GM19099 (cell line): Measurements from ENCODE around the gene LEPR.

Experiments used
- POLR2A ChIP-seq: IDR thresholded peaks from 3 replicates; pipeline ENCODE4 v1.6.1; 2011; ENCODE audit warnings: low read depth; ENCODE audit not compliant: insufficient read length; ENCODE audit errors: extremely low read depth

LEPR gene

GRCh38 chr1:65420590-65421350, at the start of gene LEPR, which contains the start of gene LEPROT:
Gene LEPR, plus strand, starts transcription at chr1:65420668. Its CDS starts 144,898 bp downstream, at chr1:65565566.
Gene LEPROT, plus strand, starts transcription at chr1:65420668. Its CDS starts 57 bp downstream, at chr1:65420725.
- peak; percentile 81 for TF ChIP-seq POLR2A

- no peak for TF ChIP-seq POLR2A
Measured at GRCh38 chr1:65371544-65371943, 48.9 kb upstream of the LEPR start.

GRCh38 chr1:65372557-65372956, 47.9 kb upstream of the LEPR start:
- TF ChIP-seq POLR2A = no peak

DNA sequence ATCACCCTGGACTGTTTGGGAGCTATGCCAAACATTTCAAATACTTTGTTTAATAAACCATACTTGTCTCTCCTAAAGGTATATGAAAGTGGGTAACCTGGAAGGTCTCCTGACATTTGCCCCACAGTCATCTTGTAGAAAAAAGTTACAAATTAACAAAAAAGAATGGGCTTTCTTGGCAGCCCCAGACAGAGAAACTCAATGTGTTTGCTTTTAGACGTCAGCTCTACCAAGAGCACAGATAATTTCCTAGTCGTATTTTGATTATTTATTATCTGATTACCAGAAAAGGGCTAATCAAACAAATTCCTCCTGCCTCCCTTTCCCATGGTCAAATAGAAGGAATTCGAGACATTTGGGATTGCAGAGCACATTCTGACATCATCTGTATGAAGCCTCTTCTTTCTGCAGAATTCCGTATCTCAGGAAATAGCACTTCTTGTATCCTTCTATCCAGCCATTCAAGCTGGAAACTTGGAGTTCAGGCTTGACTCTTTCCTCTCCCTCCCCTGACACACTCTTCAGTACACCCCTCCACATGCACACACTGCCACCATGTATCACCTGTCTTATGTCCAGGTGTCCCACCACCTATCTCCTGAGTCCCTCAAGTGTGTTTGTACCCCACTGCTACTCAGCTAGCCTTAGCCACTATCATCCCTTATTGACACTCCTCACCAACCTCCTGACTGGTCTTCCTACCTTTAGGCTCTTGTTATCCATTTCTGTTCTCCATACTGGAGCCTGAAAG, 42.8 kb upstream of the LEPR start:
- TF ChIP-seq POLR2A = no peak

DNA sequence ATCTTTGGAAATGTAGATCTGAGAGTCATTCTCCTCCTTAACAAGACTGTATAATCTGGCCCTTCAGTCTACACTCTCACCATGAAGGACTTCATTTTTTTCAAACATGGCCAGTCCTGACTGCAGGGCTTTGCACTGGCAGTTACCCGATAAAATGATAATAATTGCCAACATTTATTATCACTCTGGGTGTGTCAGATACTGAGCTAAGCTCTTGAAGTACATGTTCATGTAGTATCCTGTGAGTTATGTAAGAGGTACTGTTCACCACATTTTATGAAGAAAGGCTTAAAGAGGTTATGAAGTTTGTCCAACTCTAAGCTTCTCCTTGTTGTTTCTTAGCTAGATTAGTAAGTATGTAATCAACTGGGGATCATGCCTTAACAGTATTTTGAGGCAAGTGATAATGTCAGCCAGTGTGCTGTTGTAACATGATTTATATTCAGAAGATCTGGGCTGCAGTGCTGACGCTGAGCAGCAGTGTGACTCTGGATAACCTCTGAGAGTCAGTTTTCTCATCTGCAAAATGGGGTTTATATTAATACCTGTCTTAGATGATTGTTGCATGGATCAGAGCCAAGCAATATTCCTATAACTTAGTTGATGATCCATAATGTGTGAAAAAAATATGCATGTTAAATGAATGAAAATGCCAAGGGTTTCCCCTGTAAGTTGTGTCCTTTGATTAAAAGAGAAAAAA, 42.1 kb upstream of the LEPR start:
- TF ChIP-seq POLR2A = no peak

GRCh38 chr1:65386439-65386838, 34.0 kb upstream of the LEPR start:
- TF ChIP-seq POLR2A = no peak

GRCh38 chr1:65387821-65388220, 32.6 kb upstream of the LEPR start:
- TF ChIP-seq POLR2A = no peak

- no peak for TF ChIP-seq POLR2A
Measured at GRCh38 chr1:65388908-65389695, 31.4 kb upstream of the LEPR start.

- no peak for TF ChIP-seq POLR2A
Measured at GRCh38 chr1:65392497-65392896, 28.0 kb upstream of the LEPR start.

- TF ChIP-seq POLR2A = no peak
Measured at GRCh38 chr1:65393347-65393746, 27.1 kb upstream of the LEPR start.

DNA sequence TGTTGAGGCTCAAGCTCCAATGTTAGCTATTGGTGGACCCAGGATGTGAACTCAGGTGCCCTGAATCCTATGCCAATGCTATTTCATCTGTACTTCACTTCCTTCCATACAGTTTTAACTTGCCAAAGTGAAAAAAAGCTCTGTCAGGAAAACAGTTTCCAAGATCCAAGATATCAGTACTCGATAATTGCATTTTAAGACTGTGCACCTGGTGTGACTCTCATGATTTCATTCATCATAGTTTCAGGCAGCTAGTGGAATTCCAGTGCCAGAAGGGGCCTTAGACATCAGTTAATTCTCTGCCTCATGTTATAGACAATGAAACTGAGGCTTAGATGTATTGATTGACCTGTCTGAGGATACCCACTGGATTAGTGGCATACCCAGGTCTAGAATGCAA, 26.5 kb upstream of the LEPR start:
- TF ChIP-seq POLR2A = no peak

DNA sequence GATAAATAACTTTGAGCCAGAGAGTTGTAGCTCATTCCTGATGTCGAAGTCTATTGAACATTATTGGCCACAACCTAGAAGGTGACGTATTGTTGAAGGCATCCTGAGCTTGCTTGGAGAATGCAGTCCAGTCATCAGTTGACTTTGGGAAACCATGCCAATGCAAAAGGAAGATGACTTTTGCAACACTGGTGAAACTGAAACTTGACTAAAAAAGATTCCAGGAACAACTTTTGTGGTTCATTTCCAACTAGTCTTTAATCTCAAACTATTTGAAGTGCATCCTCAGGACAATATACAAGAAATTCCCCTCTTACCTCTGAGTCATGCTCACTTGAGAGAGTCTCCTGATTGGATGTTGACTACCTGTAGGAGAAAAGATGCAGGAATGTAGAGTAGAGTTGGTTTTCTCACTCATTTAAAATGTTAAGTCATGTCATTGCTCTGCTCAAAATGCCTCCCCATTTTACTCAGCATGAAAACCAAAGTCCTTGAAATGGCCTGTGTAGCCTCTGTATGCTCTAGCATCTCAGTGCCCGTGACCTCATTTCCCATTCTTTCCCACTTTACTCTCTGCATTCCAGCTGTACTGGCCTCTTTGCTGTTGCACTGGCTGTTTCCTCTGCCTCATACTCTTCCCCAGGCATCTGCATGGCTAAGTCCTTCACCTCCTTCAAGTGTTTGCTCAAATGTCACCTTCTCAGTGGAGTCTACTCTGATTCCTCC, 24.4 kb upstream of the LEPR start:
- no peak for TF ChIP-seq POLR2A

GRCh38 chr1:65398083-65398482, 22.4 kb upstream of the LEPR start:
- no peak for TF ChIP-seq POLR2A

DNA sequence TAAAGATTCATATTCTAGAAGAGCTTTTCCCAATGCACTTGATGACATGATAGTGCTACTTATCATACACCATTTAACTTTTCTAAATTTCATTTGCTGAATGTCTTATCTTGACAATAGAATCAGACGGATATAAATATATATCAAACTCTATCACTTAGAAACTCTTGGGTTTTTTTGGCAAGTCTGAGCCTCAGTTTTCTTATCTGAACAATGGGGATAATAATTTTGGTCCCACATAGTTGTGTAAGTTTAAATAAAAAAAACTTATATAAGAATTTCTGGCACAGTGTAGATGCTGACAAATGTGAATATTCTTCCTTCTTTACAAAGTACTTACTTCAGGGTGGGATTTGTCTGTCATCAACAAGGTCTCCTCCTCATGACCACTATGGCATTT, 21.5 kb upstream of the LEPR start:
- TF ChIP-seq POLR2A = no peak
